A549 (cell line): ENCODE results near the gene CDC6.

Experiments used
- BCL3 ChIP-seq: fragments of >200 bp; sonication (Bioruptor Twin); formaldehyde crosslinking; IDR thresholded peaks from 3 replicates; pipeline ENCODE4 v1.6.1; 2016
- CEBPB ChIP-seq, 2 experiments: fragments of >200 bp in 1 of 2; sonication (Bioruptor Twin) in 1 of 2; formaldehyde crosslinking in 1 of 2; IDR thresholded peaks; 2 replicates each; pipeline ENCODE4 v1.6.1; 2012 to 2016
- CTCF ChIP-seq: fragments of >200 bp; sonication (Bioruptor Twin); formaldehyde crosslinking; IDR thresholded peaks from 3 replicates; pipeline ENCODE4 v1.5.1; 2016
- JUN ChIP-seq, 2 experiments: fragments of >200 bp; sonication (Bioruptor Twin); formaldehyde crosslinking; IDR thresholded peaks; 2 replicates in 1 of 2; 3 replicates in 1 of 2; pipeline ENCODE4 v1.6.1; 2016 to 2017
- MAFK ChIP-seq: fragments of 450-650 bp; IDR thresholded peaks from 2 replicates; pipeline ENCODE4 v1.6.1; 2014; ENCODE audit not compliant: partially characterized antibody
- PHF8 ChIP-seq: fragments of 200-600 bp; sonication (generic); IDR thresholded peaks from 2 replicates; pipeline ENCODE4 v1.6.1; 2016; ENCODE audit warnings: low read depth, mild to moderate bottlenecking, antibody characterized with exemption, moderate library complexity, borderline replicate concordance
- POLR2A ChIP-seq: IDR thresholded peaks from 2 replicates; pipeline ENCODE4 v1.6.1; 2012; ENCODE audit warnings: mild to moderate bottlenecking, low read length
- POLR2AphosphoS2 ChIP-seq: conservative IDR thresholded peaks from 2 replicates; pipeline ENCODE4 v1.6.1; 2012; ENCODE audit warnings: low read length, improper control_type of control experiment, inconsistent platforms
- RAD21 ChIP-seq, 2 experiments: fragments of >200 bp in 1 of 2; sonication (Bioruptor Twin) in 1 of 2; formaldehyde crosslinking in 1 of 2; IDR thresholded peaks in 1 of 2; conservative IDR thresholded peaks in 1 of 2; 2 replicates in 1 of 2; 3 replicates in 1 of 2; pipeline ENCODE4 v1.6.1; 2012 to 2018; ENCODE audit warnings: inconsistent platforms in 1 of 2
- TF ChIP-seq, protein P1 (sequence below): IDR thresholded peaks from 2 replicates; pipeline ENCODE4 v1.6.1; 2012

GRCh38 chr17:40297511-40297910, 9.8 kb downstream of the CDC6 start:
- no peak for TF ChIP-seq CTCF
- TF ChIP-seq RAD21 (conservative IDR thresholded peaks at IDR 0.05 in 1 of 2, IDR thresholded peaks at IDR 0.05 in 1 of 2) = no peak
- no peak for TF ChIP-seq PHF8
- no peak for TF ChIP-seq CEBPB (IDR thresholded peaks at IDR 0.05)
- TF ChIP-seq POLR2A = no peak
- no peak for TF ChIP-seq MAFK
- no peak for TF ChIP-seq BCL3
- no peak for TF ChIP-seq JUN (IDR thresholded peaks at IDR 0.05)
- TF ChIP-seq, protein P1, sequence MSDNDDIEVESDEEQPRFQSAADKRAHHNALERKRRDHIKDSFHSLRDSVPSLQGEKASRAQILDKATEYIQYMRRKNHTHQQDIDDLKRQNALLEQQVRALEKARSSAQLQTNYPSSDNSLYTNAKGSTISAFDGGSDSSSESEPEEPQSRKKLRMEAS = no peak
- TF ChIP-seq POLR2AphosphoS2 = no peak
